ENCODE measurements around the gene SLC4A4. TPM values are rescaled to one million over a fixed set of nuclear protein-coding genes. Genes with fewer than 3 reads are reported as not detected.

Gene SLC4A4
- 11.4 and 14.2 TPM in 2 replicates for total RNA-seq
- polyA plus RNA-seq: 9.6 and 16.6 TPM in 2 replicates

DNA sequence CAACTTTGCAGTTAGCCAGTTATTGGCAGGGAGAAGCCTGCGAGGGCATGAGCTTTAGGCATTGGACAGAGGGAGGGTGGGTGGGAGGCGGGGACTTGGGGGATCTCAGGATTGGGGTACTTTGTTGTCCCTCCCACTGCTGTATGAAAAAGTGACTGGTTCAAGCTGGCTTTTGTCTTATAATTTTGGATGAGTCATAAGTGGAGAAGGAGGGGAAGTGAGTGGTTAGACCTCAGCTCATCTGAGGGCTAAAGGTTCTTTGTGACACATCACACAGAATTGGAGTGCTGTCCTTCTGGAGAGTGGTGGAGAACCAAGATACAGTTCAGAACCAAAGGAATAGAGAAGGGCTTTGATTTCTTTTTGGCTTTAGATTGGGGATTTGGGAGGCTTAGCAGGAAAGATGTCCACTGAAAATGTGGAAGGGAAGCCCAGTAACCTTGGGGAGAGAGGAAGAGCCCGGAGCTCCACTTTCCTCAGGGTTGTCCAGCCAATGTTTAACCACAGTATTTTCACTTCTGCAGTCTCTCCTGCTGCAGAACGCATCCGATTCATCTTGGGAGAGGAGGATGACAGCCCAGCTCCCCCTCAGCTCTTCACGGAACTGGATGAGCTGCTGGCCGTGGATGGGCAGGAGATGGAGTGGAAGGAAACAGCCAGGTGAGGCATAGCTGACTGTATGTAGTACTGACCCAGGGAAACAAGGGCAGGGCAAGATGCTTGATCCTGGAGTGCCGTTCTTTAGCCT lies at the start of gene SLC4A4:
Gene SLC4A4 (plus strand): TSS at position 175 of the 748 bp plus-strand sequence.
- WGBS (ENCODE audit: low lambda C conversion rate, missing lambda C conversion rate): 95% methylated on average over 8 of the region's 8 CpGs
- Histone ChIP-seq H2AFZ (no peak within 1 kb of the TSS), H3K4me3 (no peak within 1 kb of the TSS), H3K27me3 (no peaks in the 10 kb centered on the region), H4K20me1 (ENCODE audit: insufficient read depth, poor library complexity, severe bottlenecking) (no peaks in the 10 kb centered on the region), H3K27ac (no peak within 1 kb of the TSS), H3K4me1 (ENCODE audit: insufficient read depth) (no peaks in the 10 kb centered on the region), H3K79me2 (no peaks in the 10 kb centered on the region), H3K36me3 (replicated peaks; ENCODE audit: insufficient read depth, low read depth) (no peaks in the 10 kb centered on the region), H3K4me2 (no peak within 1 kb of the TSS), H3K9me2 (replicated peaks; ENCODE audit: insufficient read depth) (no peaks in the 10 kb centered on the region), H3K9me3 (ENCODE audit: low read depth) (no peaks in the 10 kb centered on the region)
- DNase-seq (ENCODE audit: low spot score): no peak
- TF ChIP-seq EZH2phosphoT487 (IDR thresholded peaks at IDR 0.05; ENCODE audit: low read depth, severe bottlenecking, unreplicated experiment): no peak
- TF ChIP-seq, protein P1, sequence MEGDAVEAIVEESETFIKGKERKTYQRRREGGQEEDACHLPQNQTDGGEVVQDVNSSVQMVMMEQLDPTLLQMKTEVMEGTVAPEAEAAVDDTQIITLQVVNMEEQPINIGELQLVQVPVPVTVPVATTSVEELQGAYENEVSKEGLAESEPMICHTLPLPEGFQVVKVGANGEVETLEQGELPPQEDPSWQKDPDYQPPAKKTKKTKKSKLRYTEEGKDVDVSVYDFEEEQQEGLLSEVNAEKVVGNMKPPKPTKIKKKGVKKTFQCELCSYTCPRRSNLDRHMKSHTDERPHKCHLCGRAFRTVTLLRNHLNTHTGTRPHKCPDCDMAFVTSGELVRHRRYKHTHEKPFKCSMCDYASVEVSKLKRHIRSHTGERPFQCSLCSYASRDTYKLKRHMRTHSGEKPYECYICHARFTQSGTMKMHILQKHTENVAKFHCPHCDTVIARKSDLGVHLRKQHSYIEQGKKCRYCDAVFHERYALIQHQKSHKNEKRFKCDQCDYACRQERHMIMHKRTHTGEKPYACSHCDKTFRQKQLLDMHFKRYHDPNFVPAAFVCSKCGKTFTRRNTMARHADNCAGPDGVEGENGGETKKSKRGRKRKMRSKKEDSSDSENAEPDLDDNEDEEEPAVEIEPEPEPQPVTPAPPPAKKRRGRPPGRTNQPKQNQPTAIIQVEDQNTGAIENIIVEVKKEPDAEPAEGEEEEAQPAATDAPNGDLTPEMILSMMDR (IDR thresholded peaks at IDR 0.05; ENCODE audit: poor library complexity): no peak
- TF ChIP-seq EZH2 (IDR thresholded peaks at IDR 0.05; ENCODE audit: borderline replicate concordance): no peak

DNA sequence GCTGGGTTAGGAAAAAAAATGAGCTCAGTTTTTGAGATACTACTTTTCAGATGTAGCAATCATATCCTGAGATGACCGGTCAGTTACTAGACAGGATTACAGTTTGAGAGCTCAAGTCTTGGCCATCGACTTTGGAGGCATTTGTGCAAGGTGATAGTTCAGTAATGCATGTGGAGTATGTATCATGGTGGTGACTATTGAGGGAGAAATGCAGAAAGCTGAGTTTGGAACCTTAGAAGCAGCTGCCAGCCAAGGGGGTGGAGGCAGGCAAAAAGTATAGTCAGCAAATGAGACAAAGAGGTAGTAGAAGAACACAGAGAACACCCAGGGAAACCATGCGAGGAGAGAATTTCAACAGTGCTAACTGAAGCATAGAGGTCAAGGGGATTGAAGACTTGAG lies 48.7 kb upstream of the SLC4A4 start:
- H3K4me2 ChIP-seq: no peak overlapping the region
- no peaks in the 10 kb centered on the region for H4K20me1 ChIP-seq (ENCODE audit: insufficient read depth, poor library complexity, severe bottlenecking)
- H2AFZ ChIP-seq: no peak overlapping the region
- WGBS (ENCODE audit: low lambda C conversion rate, missing lambda C conversion rate): 97% methylated on average over 3 of the region's 3 CpGs
- DNase-seq (ENCODE audit: low spot score): no peak
- H3K36me3 ChIP-seq (replicated peaks; ENCODE audit: insufficient read depth, low read depth): no peaks in the 10 kb centered on the region
- no peaks in the 10 kb centered on the region for H3K9me2 ChIP-seq (replicated peaks; ENCODE audit: insufficient read depth)
- TF ChIP-seq EZH2phosphoT487 (IDR thresholded peaks at IDR 0.05; ENCODE audit: low read depth, severe bottlenecking, unreplicated experiment) (no peak), EZH2 (IDR thresholded peaks at IDR 0.05; ENCODE audit: borderline replicate concordance) (no peak)
- TF ChIP-seq, protein P1 (IDR thresholded peaks at IDR 0.05; ENCODE audit: poor library complexity): no peak
- no peaks in the 10 kb centered on the region for H3K9me3 ChIP-seq (ENCODE audit: low read depth)
- H3K27me3 ChIP-seq: no peaks in the 10 kb centered on the region
- no peak overlapping the region for H3K27ac ChIP-seq
- peaks cover 6% of the 10 kb centered on the region for H3K4me1 ChIP-seq (ENCODE audit: insufficient read depth)
- H3K79me2 ChIP-seq: no peaks in the 10 kb centered on the region
- H3K4me3 ChIP-seq: no peak overlapping the region

DNA sequence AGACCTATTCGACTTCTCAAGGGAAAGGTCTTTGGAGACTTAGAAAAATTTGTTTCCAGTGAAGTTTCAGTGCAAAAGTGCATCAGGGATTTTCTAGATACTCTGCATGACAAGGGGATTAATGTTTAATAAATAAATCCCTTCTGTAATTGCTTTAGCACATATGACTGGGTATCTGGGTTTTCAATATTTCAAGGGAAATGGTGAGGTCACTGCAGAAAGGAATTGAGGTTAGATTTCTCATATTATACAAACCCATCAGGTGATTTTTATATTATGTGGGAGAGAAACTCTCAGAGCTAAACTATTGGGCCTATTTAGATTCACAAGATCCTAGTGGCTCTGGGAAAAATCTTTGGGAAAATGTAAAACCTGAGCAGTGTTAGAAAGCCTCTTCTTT lies 48.3 kb upstream of the SLC4A4 start:
- Histone ChIP-seq H3K27ac (no peak overlapping the region), H4K20me1 (ENCODE audit: insufficient read depth, poor library complexity, severe bottlenecking) (no peaks in the 10 kb centered on the region), H3K79me2 (no peaks in the 10 kb centered on the region), H3K27me3 (no peaks in the 10 kb centered on the region), H3K4me2 (no peak overlapping the region), H3K9me2 (replicated peaks; ENCODE audit: insufficient read depth) (no peaks in the 10 kb centered on the region), H2AFZ (no peak overlapping the region), H3K36me3 (replicated peaks; ENCODE audit: insufficient read depth, low read depth) (no peaks in the 10 kb centered on the region), H3K4me1 (ENCODE audit: insufficient read depth) (peaks cover 6% of the 10 kb centered on the region), H3K4me3 (no peak overlapping the region), H3K9me3 (ENCODE audit: low read depth) (no peaks in the 10 kb centered on the region)
- DNase-seq (ENCODE audit: low spot score): no peak
- WGBS (ENCODE audit: low lambda C conversion rate, missing lambda C conversion rate): 95% methylated on average over 1 of the region's 1 CpG
- no peak for TF ChIP-seq EZH2 (IDR thresholded peaks at IDR 0.05; ENCODE audit: borderline replicate concordance)
- TF ChIP-seq, protein P1 (IDR thresholded peaks at IDR 0.05; ENCODE audit: poor library complexity): no peak
- TF ChIP-seq EZH2phosphoT487 (IDR thresholded peaks at IDR 0.05; ENCODE audit: low read depth, severe bottlenecking, unreplicated experiment): no peak
